Measurements from ENCODE around the gene ZNF746. TPM values are rescaled to one million over a fixed set of nuclear protein-coding genes. Genes with fewer than 3 reads are reported as not detected.

Gene ZNF746
- total and polyA plus RNA-seq, 2 donors (not counting 3 experiments of a cell fraction or from before 2014, with no cell fraction given) = 10.5 to 20.8 TPM

DNA sequence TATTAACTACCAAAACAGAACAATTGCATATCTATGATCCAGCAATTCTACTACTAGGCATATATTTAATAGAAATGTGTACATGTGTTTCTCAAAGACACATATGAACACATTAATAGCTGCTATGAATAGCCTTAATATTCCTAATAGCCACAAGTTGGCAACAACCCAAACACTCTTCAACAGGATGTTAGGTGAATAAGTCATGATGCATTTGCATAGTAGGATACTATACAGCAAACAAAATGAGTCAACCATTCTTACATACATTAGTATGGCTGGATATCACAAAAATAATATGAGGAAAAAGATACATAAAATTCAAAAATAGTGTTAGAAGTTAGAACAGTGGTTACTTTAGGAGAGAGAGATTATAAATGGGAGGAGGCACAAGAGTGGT is 26.8 kb upstream of the ZNF746 start:
- BruUV-seq (replicated peaks) = no TSS peak
- ChIA-PET POLR2A (no interaction called here), CTCF (no interaction called here)
- Histone ChIP-seq H3K4me2 (ENCODE audit: insufficient read depth, low read length) (no peak overlapping the region), H3K79me2 (ENCODE audit: control insufficient read depth, insufficient read depth, low read length) (no peaks in the 10 kb centered on the region), H4K20me1 (replicated peaks; ENCODE audit: control insufficient read depth, extremely low read depth, insufficient read depth, low read length) (no peaks in the 10 kb centered on the region), H3K27me3 (ENCODE audit: control insufficient read depth in 2 of 2, insufficient read depth in 2 of 2, low read length in 2 of 2) (peaks cover under 1 to 1% of the 10 kb centered on the region in 2 experiments), H3K4me1 (ENCODE audit: control insufficient read depth, extremely low read depth, insufficient read depth, low read length) (no peaks in the 10 kb centered on the region), H3K4me3 (replicated peaks in 1 of 3; ENCODE audit: insufficient read depth in 1 of 3, low read depth in 1 of 3, low read length in 3 of 3) (no peak overlapping the region), H3K9ac (replicated peaks; ENCODE audit: extremely low read depth, insufficient read depth, low read length) (no peak overlapping the region), H3K36me3 (ENCODE audit: control insufficient read depth in 2 of 2, extremely low read depth in 1 of 2, insufficient read depth in 2 of 2, low read length in 2 of 2) (no peaks in the 10 kb centered on the region), H2AFZ (ENCODE audit: low read depth, low read length) (no peak overlapping the region), H3K9me1 (replicated peaks; ENCODE audit: control insufficient read depth, extremely low read depth, insufficient read depth, low read length) (no peaks in the 10 kb centered on the region), H3K27ac (ENCODE audit: insufficient read depth, low read depth, low read length) (no peak overlapping the region), H3K9me3 (replicated peaks; ENCODE audit: control insufficient read depth, insufficient read depth, low read length) (no peaks in the 10 kb centered on the region)
- DNase-seq (ENCODE audit: low read depth, low spot score) = no peak
- intact Hi-C loops (cut with micrococcal nuclease) (no loop called here), dilution Hi-C loops (cut with MboI; ENCODE audit: extremely low pct_ligation_motif_present, low sequenced_read_pairs) (no loop called here)
- TF ChIP-seq POLR2AphosphoS5 (IDR thresholded peaks at IDR 0.05; ENCODE audit: insufficient read depth, low read depth, low read length) (no peak), JUN (IDR thresholded peaks at IDR 0.05; ENCODE audit: borderline replicate concordance, insufficient read depth, insufficient read length, low read depth) (no peak), FOS (IDR thresholded peaks at IDR 0.05; ENCODE audit: borderline replicate concordance, insufficient read depth, low read length) (peak; percentile 29)
- FAIRE-seq = no peak

DNA sequence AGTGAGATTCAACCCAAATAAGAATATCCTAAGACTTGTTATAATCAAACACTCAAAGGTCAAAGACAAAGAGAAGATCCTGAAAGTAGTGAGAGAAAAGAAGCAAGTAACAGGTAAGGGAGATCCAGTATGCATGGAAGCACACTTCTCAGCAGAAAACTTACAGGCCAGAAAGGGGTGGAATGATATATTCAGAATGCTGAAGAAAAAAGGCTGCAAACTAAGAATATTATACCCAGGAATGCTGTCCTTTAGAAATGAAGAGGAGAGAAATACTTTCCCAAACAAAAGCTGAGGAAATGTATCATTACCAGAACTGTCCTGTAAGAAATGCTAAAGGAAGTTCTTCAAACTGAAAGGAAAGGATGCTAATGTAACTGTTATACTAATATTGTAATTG is 12.6 kb upstream of the ZNF746 start:
- Histone ChIP-seq H3K9me1 (replicated peaks; ENCODE audit: control insufficient read depth, extremely low read depth, insufficient read depth, low read length) (no peaks in the 10 kb centered on the region), H3K4me2 (ENCODE audit: insufficient read depth, low read length) (no peak overlapping the region), H3K4me1 (ENCODE audit: control insufficient read depth, extremely low read depth, insufficient read depth, low read length) (no peaks in the 10 kb centered on the region), H2AFZ (ENCODE audit: low read depth, low read length) (no peak overlapping the region), H3K79me2 (ENCODE audit: control insufficient read depth, insufficient read depth, low read length) (no peaks in the 10 kb centered on the region), H3K9ac (replicated peaks; ENCODE audit: extremely low read depth, insufficient read depth, low read length) (no peak overlapping the region), H3K27me3 (ENCODE audit: control insufficient read depth in 2 of 2, insufficient read depth in 2 of 2, low read length in 2 of 2) (no peaks in the 10 kb centered on the region), H4K20me1 (replicated peaks; ENCODE audit: control insufficient read depth, extremely low read depth, insufficient read depth, low read length) (no peaks in the 10 kb centered on the region), H3K4me3 (replicated peaks in 1 of 3; ENCODE audit: insufficient read depth in 1 of 3, low read depth in 1 of 3, low read length in 3 of 3) (no peak overlapping the region), H3K9me3 (replicated peaks; ENCODE audit: control insufficient read depth, insufficient read depth, low read length) (no peaks in the 10 kb centered on the region), H3K27ac (ENCODE audit: insufficient read depth, low read depth, low read length) (no peak overlapping the region), H3K36me3 (ENCODE audit: control insufficient read depth in 2 of 2, extremely low read depth in 1 of 2, insufficient read depth in 2 of 2, low read length in 2 of 2) (no peaks in the 10 kb centered on the region)
- TF ChIP-seq FOS (IDR thresholded peaks at IDR 0.05; ENCODE audit: borderline replicate concordance, insufficient read depth, low read length) = no peak
- TF ChIP-seq EZH2 (IDR thresholded peaks at IDR 0.05; ENCODE audit: borderline replicate concordance, low read depth, low read length, severe bottlenecking) = no peak
- dilution Hi-C loops (cut with MboI; ENCODE audit: extremely low pct_ligation_motif_present, low sequenced_read_pairs) (no loop called here), intact Hi-C loops (cut with micrococcal nuclease) (no loop called here)
- FAIRE-seq (no peak), DNase-seq (ENCODE audit: low read depth, low spot score) (no peak)
- ChIA-PET POLR2A (no interaction called here), CTCF (no interaction called here)
- BruUV-seq (replicated peaks) = no TSS peak
